Mesendoderm (in vitro differentiated cells): Measurements from ENCODE around the gene LIN9.
A peak's percentile ranks its signal among the peaks of the same experiment; 100 is the strongest.

ENCODE experiments used
- DNase-seq: peaks from one replicate; pipeline ENCODE4 v3.0.0; 2013
- H2AK5ac ChIP-seq: 2 replicates; pipeline ENCODE4 v1.6.1; 2013; ENCODE audit warnings: low read length, inconsistent platforms
- H2BK120ac ChIP-seq: 2 replicates; pipeline ENCODE4 v1.6.1; 2013; ENCODE audit warnings: low read depth, mild to moderate bottlenecking, low read length, moderate library complexity, mixed read lengths
- H2BK15ac ChIP-seq: replicated peaks from 2 replicates; pipeline ENCODE4 v1.6.1; 2013; ENCODE audit warnings: low read depth, mild to moderate bottlenecking, moderate library complexity
- H2BK5ac ChIP-seq: 2 replicates; pipeline ENCODE4 v1.6.1; 2013; ENCODE audit warnings: low read length, inconsistent platforms
- H3K18ac ChIP-seq: 2 replicates; pipeline ENCODE4 v1.6.1; 2013; ENCODE audit warnings: mild to moderate bottlenecking, low read length, mixed read lengths
- H3K23ac ChIP-seq: one replicate; pipeline ENCODE4 v1.6.1; 2013; ENCODE audit warnings: low read length
- H3K27ac ChIP-seq: 2 replicates; pipeline ENCODE4 v1.5.1; 2013; ENCODE audit warnings: low read depth, mild to moderate bottlenecking, inconsistent platforms, low read length, moderate library complexity
- H3K27me3 ChIP-seq: 2 replicates; pipeline ENCODE4 v1.6.1; 2013; ENCODE audit warnings: low read length, control low read depth, mild to moderate bottlenecking, inconsistent platforms; ENCODE audit not compliant: insufficient read depth, poor library complexity
- H3K36me3 ChIP-seq: 2 replicates; pipeline ENCODE4 v1.6.1; 2013; ENCODE audit warnings: low read length, inconsistent platforms; ENCODE audit not compliant: control insufficient read depth, insufficient read depth
- H3K4ac ChIP-seq: one replicate; pipeline ENCODE4 v1.6.1; 2013; ENCODE audit warnings: low read depth, mild to moderate bottlenecking, low read length, moderate library complexity
- H3K4me1 ChIP-seq: 2 replicates; pipeline ENCODE4 v1.6.1; 2013; ENCODE audit warnings: low read depth, low read length, inconsistent platforms; ENCODE audit not compliant: control insufficient read depth
- H3K4me2 ChIP-seq: 2 replicates; pipeline ENCODE4 v1.6.1; 2013; ENCODE audit warnings: low read length
- H3K4me3 ChIP-seq: 2 replicates; pipeline ENCODE4 v1.5.1; 2013; ENCODE audit warnings: mild to moderate bottlenecking, low read length
- H3K56ac ChIP-seq: one replicate; pipeline ENCODE4 v1.6.1; 2013; ENCODE audit warnings: low read length
- H3K79me1 ChIP-seq: 2 replicates; pipeline ENCODE4 v1.6.1; 2013; ENCODE audit warnings: low read length, inconsistent platforms
- H3K79me2 ChIP-seq: 2 replicates; pipeline ENCODE4 v1.6.1; 2013; ENCODE audit warnings: mild to moderate bottlenecking, low read length; ENCODE audit not compliant: control insufficient read depth, insufficient read depth
- H3K9ac ChIP-seq: 2 replicates; pipeline ENCODE4 v1.6.1; 2013; ENCODE audit warnings: low read length, inconsistent platforms
- H4K5ac ChIP-seq: one replicate; pipeline ENCODE4 v1.6.1; 2013; ENCODE audit warnings: low read length
- H4K8ac ChIP-seq: one replicate; pipeline ENCODE4 v1.6.1; 2013; ENCODE audit warnings: low read depth, mild to moderate bottlenecking, control low read depth, low read length, moderate library complexity
- WGBS: extraction: QIAGEN DNeasy Blood & Tissue Kit; methylation state at CpG from one replicate; pipeline ENCODE4 v1.1.7; 2013; ENCODE audit warnings: low lambda C conversion rate, missing lambda C conversion rate; ENCODE audit not compliant: insufficient coverage; ENCODE audit errors: extremely low coverage; 5-methylcytosine and 5-hydroxymethylcytosine counted together

The LIN9 gene

GRCh38 chr1:226202246-226202645, 106.7 kb downstream of the LIN9 start:
- Histone ChIP-seq H3K4me2 (no peak overlapping the region), H2BK5ac (no peak overlapping the region), H3K9ac (no peak overlapping the region), H3K79me2 (no peaks in the 10 kb centered on the region), H3K23ac (no peak overlapping the region), H3K18ac (no peak overlapping the region), H3K36me3 (no peaks in the 10 kb centered on the region), H3K27ac (no peak overlapping the region), H3K79me1 (no peaks in the 10 kb centered on the region), H4K5ac (no peak overlapping the region), H3K4ac (peak overlapping the region; percentile 50), H3K27me3 (no peaks in the 10 kb centered on the region), H3K56ac (peak overlapping the region; percentile 32), H2BK120ac (no peak overlapping the region), H4K8ac (no peak overlapping the region), H2BK15ac (peak overlapping the region; percentile 60), H3K4me1 (no peaks in the 10 kb centered on the region), H2AK5ac (no peak overlapping the region), H3K4me3 (no peak overlapping the region)
- DNase-seq: no peak
- no CpG with 5 or more reads among the region's 3 CpGs for WGBS

GRCh38 chr1:226201029-226201593, 107.9 kb downstream of the LIN9 start:
- Histone ChIP-seq H3K9ac (no peak overlapping the region), H3K36me3 (no peaks in the 10 kb centered on the region), H3K27ac (no peak overlapping the region), H2AK5ac (no peak overlapping the region), H3K18ac (peak overlapping the region; percentile 55), H3K4me2 (no peak overlapping the region), H2BK15ac (no peak overlapping the region), H3K23ac (no peak overlapping the region), H3K27me3 (no peaks in the 10 kb centered on the region), H3K79me1 (no peaks in the 10 kb centered on the region), H3K4me1 (no peaks in the 10 kb centered on the region), H3K4ac (peak overlapping the region; percentile 55), H4K8ac (no peak overlapping the region), H3K79me2 (no peaks in the 10 kb centered on the region), H2BK5ac (no peak overlapping the region), H2BK120ac (peak overlapping the region; percentile 79), H3K4me3 (no peak overlapping the region), H4K5ac (no peak overlapping the region), H3K56ac (peak overlapping the region; percentile 59)
- DNase-seq: peak; percentile 72
- no CpG with 5 or more reads among the region's 5 CpGs for WGBS

- H2BK15ac ChIP-seq: no peak overlapping the region
- H3K79me1 ChIP-seq: no peaks in the 10 kb centered on the region
- WGBS: no CpG with 5 or more reads among the region's 2 CpGs
- H3K27me3 ChIP-seq: no peaks in the 10 kb centered on the region
- H3K4ac ChIP-seq: no peak overlapping the region
- H3K18ac ChIP-seq: no peak overlapping the region
- DNase-seq: no peak
- H2BK120ac ChIP-seq: no peak overlapping the region
- H2AK5ac ChIP-seq: no peak overlapping the region
- H3K79me2 ChIP-seq: no peaks in the 10 kb centered on the region
- H3K9ac ChIP-seq: no peak overlapping the region
- no peak overlapping the region for H3K23ac ChIP-seq
- no peaks in the 10 kb centered on the region for H3K36me3 ChIP-seq
- no peak overlapping the region for H2BK5ac ChIP-seq
- no peak overlapping the region for H4K5ac ChIP-seq
- no peak overlapping the region for H3K56ac ChIP-seq
- H4K8ac ChIP-seq: no peak overlapping the region
- H3K4me3 ChIP-seq: no peak overlapping the region
- H3K4me1 ChIP-seq: no peaks in the 10 kb centered on the region
- no peak overlapping the region for H3K27ac ChIP-seq
- no peak overlapping the region for H3K4me2 ChIP-seq
These were observed 109.0 kb downstream of the LIN9 start for GRCh38 chr1:226199971-226200370.

- no peak overlapping the region for H2BK5ac ChIP-seq
- no CpG with 5 or more reads among the region's 1 CpG for WGBS
- no peak for DNase-seq
- no peak overlapping the region for H4K5ac ChIP-seq
- no peaks in the 10 kb centered on the region for H3K4me1 ChIP-seq
- no peaks in the 10 kb centered on the region for H3K79me1 ChIP-seq
- no peak overlapping the region for H3K4me3 ChIP-seq
- no peak overlapping the region for H3K56ac ChIP-seq
- H3K79me2 ChIP-seq: no peaks in the 10 kb centered on the region
- no peak overlapping the region for H2AK5ac ChIP-seq
- no peak overlapping the region for H3K27ac ChIP-seq
- no peak overlapping the region for H3K4me2 ChIP-seq
- H3K23ac ChIP-seq: no peak overlapping the region
- no peak overlapping the region for H4K8ac ChIP-seq
- H3K36me3 ChIP-seq: no peaks in the 10 kb centered on the region
- no peak overlapping the region for H3K4ac ChIP-seq
- H3K27me3 ChIP-seq: no peaks in the 10 kb centered on the region
- no peak overlapping the region for H2BK15ac ChIP-seq
- H3K9ac ChIP-seq: no peak overlapping the region
- H2BK120ac ChIP-seq: no peak overlapping the region
- no peak overlapping the region for H3K18ac ChIP-seq
These were observed 113.8 kb downstream of the LIN9 start for GRCh38 chr1:226195144-226195543.

- no peak overlapping the region for H2AK5ac ChIP-seq
- H3K36me3 ChIP-seq: no peaks in the 10 kb centered on the region
- H3K56ac ChIP-seq: no peak overlapping the region
- H2BK120ac ChIP-seq: no peak overlapping the region
- peaks cover 29% of the 10 kb centered on the region for H3K79me2 ChIP-seq
- no peak overlapping the region for H2BK15ac ChIP-seq
- no peak for DNase-seq
- H3K4me2 ChIP-seq: no peak overlapping the region
- H2BK5ac ChIP-seq: no peak overlapping the region
- H3K27me3 ChIP-seq: no peaks in the 10 kb centered on the region
- H3K9ac ChIP-seq: no peak overlapping the region
- H3K4me3 ChIP-seq: no peak overlapping the region
- peaks cover 4% of the 10 kb centered on the region for H3K79me1 ChIP-seq
- H3K18ac ChIP-seq: no peak overlapping the region
- H4K5ac ChIP-seq: no peak overlapping the region
- H3K4me1 ChIP-seq: no peaks in the 10 kb centered on the region
- H4K8ac ChIP-seq: no peak overlapping the region
- no CpG with 5 or more reads among the region's 7 CpGs for WGBS
- no peak overlapping the region for H3K27ac ChIP-seq
- peak overlapping the region; percentile 11 for H3K4ac ChIP-seq
- no peak overlapping the region for H3K23ac ChIP-seq
These were observed 121.6 kb downstream of the LIN9 start for GRCh38 chr1:226187380-226187779.

- peaks cover 5% of the 10 kb centered on the region for H3K79me1 ChIP-seq
- H3K4ac ChIP-seq: no peak overlapping the region
- no peak overlapping the region for H3K27ac ChIP-seq
- DNase-seq: no peak
- no peak overlapping the region for H4K5ac ChIP-seq
- H3K27me3 ChIP-seq: no peaks in the 10 kb centered on the region
- peak overlapping the region; percentile 65 for H3K4me2 ChIP-seq
- peak overlapping the region; percentile 43 for H3K18ac ChIP-seq
- peak overlapping the region; percentile 96 for H3K9ac ChIP-seq
- H2BK120ac ChIP-seq: no peak overlapping the region
- H2BK5ac ChIP-seq: peak overlapping the region; percentile 91
- H3K4me1 ChIP-seq: no peaks in the 10 kb centered on the region
- H3K36me3 ChIP-seq: no peaks in the 10 kb centered on the region
- H3K56ac ChIP-seq: peak overlapping the region; percentile 98
- peak overlapping the region; percentile 98 for H3K4me3 ChIP-seq
- no peak overlapping the region for H4K8ac ChIP-seq
- H3K79me2 ChIP-seq: peaks cover 32% of the 10 kb centered on the region
- WGBS: no CpG with 5 or more reads among the region's 10 CpGs
- H2BK15ac ChIP-seq: no peak overlapping the region
- H3K23ac ChIP-seq: no peak overlapping the region
- H2AK5ac ChIP-seq: no peak overlapping the region
These were observed 122.0 kb downstream of the LIN9 start for GRCh38 chr1:226187019-226187322.
